Activated CD8-positive, alpha-beta memory T cell treated with anti-CD3 and anti-CD28 coated beads, Interleukin-2, amount 50 U/mL, for 4 hours (primary cell): Measurements from ENCODE around the gene TNNI3K.
A peak's percentile ranks its signal among the peaks of the same experiment; 100 is the strongest.
"Not testable (repeated sequence)": the region's sequence is repeated elsewhere in the genome, so short reads cannot be mapped to it uniquely, and the experiment has no call there.

Experiments used
- DNase-seq: peaks from one replicate; pipeline ENCODE4 v3.0.0-alpha.2; 2020

Gene TNNI3K

GRCh38 chr1:74235153-74235552, at the start of gene TNNI3K:
TNNI3K (plus strand) TSS chr1:74235387; CDS start chr1:74235452, 65 bp downstream.
- no peak for DNase-seq

GRCh38 chr1:74193908-74194307, 41.3 kb upstream of the TNNI3K start:
- DNase-seq: no peak

GRCh38 chr1:74195339-74195738, 39.8 kb upstream of the TNNI3K start:
- DNase-seq: no peak

- no peak for DNase-seq
These were observed 37.9 kb upstream of the TNNI3K start for GRCh38 chr1:74197255-74197654.

GRCh38 chr1:74197657-74198552, 37.3 kb upstream of the TNNI3K start, which contains the start of the genes FPGT and LRRIQ3:
FPGT (plus strand) TSS chr1:74198242; CDS start chr1:74198279, 37 bp downstream.
LRRIQ3 (minus strand) TSS chr1:74198176; CDS start chr1:74183684, 14,492 bp downstream.
- peak; percentile 97 for DNase-seq

GRCh38 chr1:74199504-74199903, 35.7 kb upstream of the TNNI3K start:
- no peak for DNase-seq

GRCh38 chr1:74205266-74205665, 29.9 kb upstream of the TNNI3K start:
- no peak for DNase-seq

GRCh38 chr1:74215229-74215628, 20.0 kb upstream of the TNNI3K start:
- no peak for DNase-seq

- DNase-seq: no peak
These were observed 12.5 kb upstream of the TNNI3K start for GRCh38 chr1:74222701-74223100.

- DNase-seq: no peak
These were observed 11.7 kb upstream of the TNNI3K start for GRCh38 chr1:74223453-74223852.

- DNase-seq: no peak
These were observed 1.3 kb downstream of the TNNI3K start for GRCh38 chr1:74236440-74236839.

- DNase-seq: no peak
These were observed 1.8 kb downstream of the TNNI3K start for GRCh38 chr1:74237035-74237434.

- no peak for DNase-seq
These were observed 2.6 kb downstream of the TNNI3K start for GRCh38 chr1:74237787-74238186.

GRCh38 chr1:74245168-74245772, 10.1 kb downstream of the TNNI3K start:
- DNase-seq: no peak

- no peak for DNase-seq
These were observed 11.1 kb downstream of the TNNI3K start for GRCh38 chr1:74246315-74246714.

GRCh38 chr1:74247881-74248528, 12.8 kb downstream of the TNNI3K start:
- no peak for DNase-seq

- not testable (repeated sequence) for DNase-seq
These were observed 18.1 kb downstream of the TNNI3K start for GRCh38 chr1:74253243-74253824.

- DNase-seq: no peak
These were observed 30.8 kb downstream of the TNNI3K start for GRCh38 chr1:74266001-74266400.

GRCh38 chr1:74271503-74271902, 36.3 kb downstream of the TNNI3K start:
- no peak for DNase-seq

GRCh38 chr1:74280642-74281396, 45.6 kb downstream of the TNNI3K start:
- no peak for DNase-seq

GRCh38 chr1:74286414-74286813, 51.2 kb downstream of the TNNI3K start:
- no peak for DNase-seq

- no peak for DNase-seq
These were observed 79.3 kb downstream of the TNNI3K start for GRCh38 chr1:74314438-74314837.
